K562 (cell line): ENCODE results near the gene NLRC3. TPM values are rescaled to one million over a fixed set of nuclear protein-coding genes. Genes with fewer than 3 reads are reported as not detected.

Source experiments
- ATAC-seq: fragments of 200-7000 bp; cut with Tn5 transposase; 3 replicates; pipeline ENCODE4 v1.9.1; 2020; ENCODE audit warnings: moderate library complexity
- BruUV-seq: library from RNA; stranded (reverse); fragments of 400-500 nt; replicated peaks from 2 replicates; lab custom pipeline; 2021; lab: Mats Ljungman, UMichigan
- CTCF ChIA-PET: fragments of 300-600 bp; formaldehyde crosslinking; extraction: SDS; loops from one replicate; lab custom pipeline; 2021; ENCODE audit warnings: low intra/inter-chr PET ratio; lab: Yijun Ruan, JAX
- POLR2A ChIA-PET: fragments of 300-600, 350-650 bp; sonication (Branson Sonifier 250); formaldehyde crosslinking; extraction: SDS; loops from one replicate; lab custom pipeline; 2021; ENCODE audit warnings: antibody characterized with exemption, inconsistent platforms; lab: Yijun Ruan, JAX
- DNase-seq, 4 experiments: peaks; one replicate each; pipeline versions ENCODE4 v3.0.0 to v3.0.0-alpha.2; 2011 to 2018; ENCODE audit warnings: low spot score in 3 of 4, mixed read lengths in 3 of 4; ENCODE audit errors: extremely low read depth in 1 of 4
- FAIRE-seq: peaks from 2 replicates; lab custom pipeline; 2011; peaks lifted over from hg19 to GRCh38; lab: Jason Lieb, UNC
- H2AFZ ChIP-seq: 2 replicates; pipeline ENCODE4 v1.6.0; 2011; ENCODE audit warnings: low read depth, low read length, control low read depth, inconsistent platforms
- H3K27ac ChIP-seq: fragments of 200-600 bp; 3 replicates; pipeline ENCODE4 v1.8.0; 2011; ENCODE audit warnings: low read depth, mild to moderate bottlenecking, control low read depth, inconsistent platforms, low read length, moderate library complexity, mixed read lengths; ENCODE audit errors: extremely low read depth
- H3K27me3 ChIP-seq, 2 experiments: fragments of 300-600 bp in 1 of 2; 2 replicates in 1 of 2; 3 replicates in 1 of 2; pipeline versions ENCODE4 v1.6.0 to v1.8.0; 2011; ENCODE audit warnings: inconsistent platforms in 2 of 2, low read length in 2 of 2, mild to moderate bottlenecking in 1 of 2, mixed read lengths in 1 of 2, moderate library complexity in 1 of 2; ENCODE audit not compliant: control insufficient read depth in 2 of 2, insufficient read depth in 2 of 2
- H3K36me3 ChIP-seq: fragments of 300-600 bp; 3 replicates; pipeline ENCODE4 v1.8.0; 2011; ENCODE audit warnings: mild to moderate bottlenecking, low read length, inconsistent platforms; ENCODE audit not compliant: control insufficient read depth, insufficient read depth
- H3K4me1 ChIP-seq, 2 experiments: fragments of 200-600 bp in 1 of 2; replicated peaks in 1 of 2; 2 replicates in 1 of 2; 3 replicates in 1 of 2; pipeline versions ENCODE4 v1.5.1 to v1.8.0; 2011; ENCODE audit warnings: inconsistent platforms in 2 of 2, low read length in 2 of 2, mild to moderate bottlenecking in 1 of 2, mixed read lengths in 1 of 2, moderate library complexity in 1 of 2; ENCODE audit not compliant: control insufficient read depth in 2 of 2, insufficient read depth in 2 of 2
- H3K4me2 ChIP-seq: 2 replicates; pipeline ENCODE4 v1.6.1; 2011; ENCODE audit warnings: low read length, control low read depth, inconsistent platforms, mixed read lengths; ENCODE audit not compliant: insufficient read depth
- H3K4me3 ChIP-seq: fragments of 200-600 bp; sonication (generic), shearing (Covaris generic); 2 replicates; pipeline ENCODE4 v1.5.1; 2016; ENCODE audit warnings: control low read depth, inconsistent platforms
- H3K79me2 ChIP-seq: fragments of 200-600 bp; 3 replicates; pipeline ENCODE4 v1.8.0; 2011; ENCODE audit warnings: low read length, inconsistent platforms; ENCODE audit not compliant: control insufficient read depth, insufficient read depth
- H3K9ac ChIP-seq, 2 experiments: 2 replicates each; pipeline versions ENCODE4 v1.6.0 to v1.6.1; 2011; ENCODE audit warnings: low read depth in 2 of 2, low read length in 2 of 2, control low read depth in 1 of 2, inconsistent platforms in 1 of 2, mild to moderate bottlenecking in 1 of 2, mixed read lengths in 1 of 2; ENCODE audit not compliant: insufficient read depth in 1 of 2
- H3K9me1 ChIP-seq: one replicate; pipeline ENCODE4 v1.6.0; 2011; ENCODE audit warnings: inconsistent platforms, mild to moderate bottlenecking, low read length, moderate library complexity; ENCODE audit not compliant: control insufficient read depth, insufficient read depth
- H3K9me3 ChIP-seq: replicated peaks from 2 replicates; pipeline ENCODE4 v1.5.1; 2011; ENCODE audit warnings: low read depth, low read length, inconsistent platforms; ENCODE audit not compliant: control insufficient read depth, insufficient read depth
- H4K20me1 ChIP-seq: replicated peaks from 2 replicates; pipeline ENCODE4 v1.6.1; 2011; ENCODE audit warnings: low read length, inconsistent platforms, mixed read lengths; ENCODE audit not compliant: control insufficient read depth, insufficient read depth
- CBX5 ChIP-seq: IDR thresholded peaks from 2 replicates; pipeline ENCODE4 v1.6.1; 2014; ENCODE audit warnings: low read depth, borderline replicate concordance
- E4F1 ChIP-seq: fragments of 250-450 bp; sonication (Bioruptor Pico); IDR thresholded peaks from 2 replicates; pipeline ENCODE4 v1.5.0; 2021; ENCODE audit warnings: mild to moderate bottlenecking, borderline replicate concordance
- FOXP4 ChIP-seq: sonication (generic); formaldehyde crosslinking; IDR thresholded peaks from 2 replicates; pipeline ENCODE4 v1.8.0; 2022; ENCODE audit warnings: mild to moderate bottlenecking, missing genetic modification reagents, borderline replicate concordance
- GTF2E2 ChIP-seq: fragments of 200-800 bp; sonication (Bioruptor generic); IDR thresholded peaks from 2 replicates; pipeline ENCODE4 v1.6.1; 2016; ENCODE audit warnings: missing genetic modification characterization, missing compliant biosample characterization
- KAT8 ChIP-seq: fragments of 450-650 bp; IDR thresholded peaks from 2 replicates; pipeline ENCODE4 v1.6.1; 2016; ENCODE audit warnings: low read depth, mild to moderate bottlenecking
- MAFF ChIP-seq: IDR thresholded peaks from 2 replicates; pipeline ENCODE4 v1.6.1; 2012; ENCODE audit warnings: low read length, improper control_type of control experiment
- POLR2A ChIP-seq: fragments of 450-650 bp; conservative IDR thresholded peaks from 2 replicates; pipeline ENCODE4 v1.6.1; 2016
- POLR2H ChIP-seq: IDR thresholded peaks from 2 replicates; pipeline ENCODE4 v1.6.1; 2016; ENCODE audit warnings: missing genetic modification characterization, low read depth, mild to moderate bottlenecking, control low read depth, missing compliant biosample characterization, moderate library complexity
- POLR3G ChIP-seq: IDR thresholded peaks from 2 replicates; pipeline ENCODE4 v1.6.1; 2011; ENCODE audit not compliant: insufficient read length, insufficient replicate concordance; ENCODE audit errors: extremely low read depth
- SMARCB1 ChIP-seq: IDR thresholded peaks from 2 replicates; pipeline ENCODE4 v1.6.1; 2011; ENCODE audit warnings: improper control_type of control experiment, low read depth; ENCODE audit not compliant: insufficient read length
- VEZF1 ChIP-seq: fragments of 200-800 bp; sonication (Bioruptor generic); IDR thresholded peaks from 2 replicates; pipeline ENCODE4 v1.6.1; 2017; ENCODE audit warnings: missing genetic modification characterization, missing compliant biosample characterization
- ZBED1 ChIP-seq: IDR thresholded peaks from 2 replicates; pipeline ENCODE4 v1.6.1; 2014
- ZNF589 ChIP-seq: fragments of 200-800 bp; sonication (Bioruptor generic); IDR thresholded peaks from 2 replicates; pipeline ENCODE4 v1.6.1; 2016; ENCODE audit warnings: low read depth, missing genetic modification characterization, missing compliant biosample characterization
- ZNF785 ChIP-seq: fragments of 250-450 bp; sonication (Bioruptor Pico); IDR thresholded peaks from 2 replicates; pipeline ENCODE4 v1.4.0; 2020; ENCODE audit warnings: mild to moderate bottlenecking
- ZNF79 ChIP-seq: fragments of 250-450 bp; sonication (Bioruptor Pico); IDR thresholded peaks from 2 replicates; pipeline ENCODE4 v1.4.0; 2020; ENCODE audit warnings: low read depth, mild to moderate bottlenecking, moderate library complexity
- WGBS: fragments of 100-300 bp; shearing (Covaris generic); methylation state at CpG from one replicate; pipeline ENCODE4 v1.1.6; 2016; ENCODE audit warnings: low coverage, mixed read lengths; ENCODE audit not compliant: insufficient coverage; ENCODE audit errors: missing lambda C conversion rate; 5-methylcytosine and 5-hydroxymethylcytosine counted together
- in situ Hi-C: fragments of 300-500 bp; cut with MboI; formaldehyde crosslinking; loops from 4 replicates; pipeline ENCODE4 v1.15.0; 2018; ENCODE audit warnings: inconsistent platforms, mixed read lengths
- intact Hi-C: fragments of 100-400 bp; cut with micrococcal nuclease; formaldehyde crosslinking; loops from 2 replicates; pipeline ENCODE4 v1.14.2; 2022
- polyA plus RNA-seq, 8 experiments: library from polyadenylated mRNA; depleted of rRNA in 4 of 8; stranded (reverse) in 5 of 8; unstranded in 3 of 8; fragments of >200 nt; fragmentation: Nextera tagmentation in 2 of 8; fragmentation: Illumina TruSeq in 1 of 8; extraction: Ambion mirVana in 2 of 8; extraction: Trizol in 1 of 8; gene quantifications; 2 replicates each; pipeline versions ENCODE4 v1.2.1 to v1.2.3, GENCODE V29; 2011 to 2014; ENCODE audit warnings: inconsistent platforms in 1 of 8, missing spikeins in 1 of 8
- total RNA-seq, 7 experiments: library from RNA; depleted of rRNA in 6 of 7; stranded (reverse); fragments of >200 nt in 6 of 7; fragmentation: Illumina TruSeq in 2 of 7; extraction: Trizol in 2 of 7; gene quantifications; 2 replicates each; pipeline versions ENCODE4 v1.2.1 to v1.2.3, GENCODE V29; 2011 to 2021; ENCODE audit warnings: low replicate concordance in 1 of 7

The NLRC3 gene
- total and polyA plus RNA-seq, 9 of the 15 experiments (the other 6 are each of a cell fraction or from before 2014, with no cell fraction given) = 0.03 to 0.13 (median 0.03) TPM; not detected in 4

- no peak for TF ChIP-seq E4F1
- no peak for TF ChIP-seq ZNF785
- no peak for TF ChIP-seq KAT8
- TF ChIP-seq CBX5 = no peak
- TF ChIP-seq SMARCB1 = no peak
- no peak for TF ChIP-seq ZNF79
- TF ChIP-seq POLR2H (tag) = no peak
- TF ChIP-seq POLR2A = no peak
- TF ChIP-seq POLR3G = no peak
- no peak for TF ChIP-seq GTF2E2 (tag)
- TF ChIP-seq VEZF1 (CRISPR knock-in tag) = no peak
- no peak for TF ChIP-seq MAFF
- TF ChIP-seq ZNF589 (CRISPR knock-in tag) = no peak
- no peak for TF ChIP-seq ZBED1
- no peak for TF ChIP-seq FOXP4 (CRISPR knock-in tag)
- no peak for DNase-seq
- Histone ChIP-seq H4K20me1 (0 out of 2 replicates have a peak, but pooled peaks cover 3% of the 10 kb centered on the region), H3K9me3 (no peaks in the 10 kb centered on the region), H3K4me1 (no peaks in the 10 kb centered on the region), H3K9me1 (peaks cover 3% of the 10 kb centered on the region), H3K36me3 (no peaks in the 10 kb centered on the region), H2AFZ (no peak overlapping the region), H3K4me2 (no peak overlapping the region), H3K9ac (no peak overlapping the region; a peak in 1 of 4 replicates), H3K79me2 (no peaks in the 10 kb centered on the region), H3K4me3 (no peak overlapping the region), H3K27me3 (no peaks in the 10 kb centered on the region), H3K27ac (no peak overlapping the region)
- 63% methylated on average over 9 of the region's 10 CpGs for WGBS
- ChIA-PET CTCF (no interaction called here), POLR2A (interaction anchor here (0.6 kb wide), 1 partner anchor 19 kb away, joined by 3 read pairs; no protein-coding TSS in a partner anchor)
- no TSS peak for BruUV-seq
- intact Hi-C loops = no loop called here
- ATAC-seq = no peak
- FAIRE-seq = no peak
- in situ Hi-C loops = no loop called here
These were observed 43.1 kb downstream of the NLRC3 start for GRCh38 chr16:3534126-3534525.
